Hepatocyte (in vitro differentiated cells): ENCODE results near the gene LTB4R2. TPM values are rescaled to one million over a fixed set of nuclear protein-coding genes. Genes with fewer than 3 reads are reported as not detected.
"Not testable (repeated sequence)": the region's sequence is repeated elsewhere in the genome, so short reads cannot be mapped to it uniquely, and the experiment has no call there.

ENCODE experiments used
- DNase-seq: peaks from one replicate; pipeline ENCODE4 v3.0.0-alpha.2; 2016; ENCODE audit warnings: low spot score
- H2AFZ ChIP-seq: fragments of 200-600 bp; sonication (generic); 2 replicates; pipeline ENCODE4 v1.6.0; 2016; ENCODE audit warnings: antibody characterized with exemption, mild to moderate bottlenecking
- H3K27ac ChIP-seq: fragments of 200-600 bp; sonication (generic); 2 replicates; pipeline ENCODE4 v1.5.1; 2016; ENCODE audit warnings: mild to moderate bottlenecking
- H3K27me3 ChIP-seq: fragments of 200-600 bp; sonication (generic); 2 replicates; pipeline ENCODE4 v1.6.1; 2016
- H3K36me3 ChIP-seq: fragments of 200-600 bp; sonication (generic); replicated peaks from 2 replicates; pipeline ENCODE4 v1.5.1; 2016; ENCODE audit warnings: low read depth; ENCODE audit not compliant: insufficient read depth
- H3K4me1 ChIP-seq: fragments of 200-600 bp; sonication (generic); 2 replicates; pipeline ENCODE4 v1.5.1; 2016; ENCODE audit warnings: mild to moderate bottlenecking, moderate library complexity; ENCODE audit not compliant: insufficient read depth
- H3K4me2 ChIP-seq: fragments of 200-600 bp; sonication (generic); 2 replicates; pipeline ENCODE4 v1.6.0; 2016
- H3K4me3 ChIP-seq: fragments of 200-600 bp; sonication (generic); 2 replicates; pipeline ENCODE4 v1.5.1; 2016; ENCODE audit warnings: mild to moderate bottlenecking
- H3K79me2 ChIP-seq: fragments of 200-600 bp; sonication (generic); 2 replicates; pipeline ENCODE4 v1.6.0; 2017; ENCODE audit warnings: mild to moderate bottlenecking
- H3K9me2 ChIP-seq: fragments of 200-600 bp; sonication (generic); replicated peaks from 2 replicates; pipeline ENCODE4 v1.6.0; 2017; ENCODE audit warnings: mild to moderate bottlenecking; ENCODE audit not compliant: insufficient read depth
- H3K9me3 ChIP-seq: fragments of 200-600 bp; sonication (generic); 2 replicates; pipeline ENCODE4 v1.5.1; 2016; ENCODE audit warnings: low read depth, mild to moderate bottlenecking
- H4K20me1 ChIP-seq: fragments of 200-600 bp; sonication (generic); 2 replicates; pipeline ENCODE4 v1.6.0; 2016; ENCODE audit warnings: mild to moderate bottlenecking; ENCODE audit not compliant: insufficient read depth, poor library complexity, severe bottlenecking
- CTCF ChIP-seq: fragments of 200-600 bp; sonication (generic); IDR thresholded peaks from 2 replicates; pipeline ENCODE4 v1.5.1; 2016; ENCODE audit warnings: antibody characterized with exemption, mild to moderate bottlenecking; ENCODE audit not compliant: poor library complexity
- EZH2 ChIP-seq: fragments of 200-600 bp; sonication (generic); IDR thresholded peaks from 2 replicates; pipeline ENCODE4 v1.6.1; 2016; ENCODE audit warnings: antibody characterized with exemption, mild to moderate bottlenecking, borderline replicate concordance
- EZH2phosphoT487 ChIP-seq: fragments of 200-600 bp; sonication (generic); IDR thresholded peaks from one replicate; pipeline ENCODE4 v1.6.1; 2018; ENCODE audit warnings: antibody characterized with exemption, mild to moderate bottlenecking, low read depth, moderate library complexity; ENCODE audit not compliant: unreplicated experiment, severe bottlenecking
- WGBS: methylation state at CpG from one replicate; pipeline ENCODE4 v1.1.6; 2016; ENCODE audit warnings: low lambda C conversion rate; ENCODE audit errors: missing lambda C conversion rate; 5-methylcytosine and 5-hydroxymethylcytosine counted together
- polyA plus RNA-seq: library from polyadenylated mRNA; unstranded; fragments of >200 nt; fragmentation: Nextera tagmentation; extraction: Ambion mirVana; gene quantifications from 2 replicates; pipeline ENCODE4 v1.2.1, GENCODE V29; 2016
- total RNA-seq: library from RNA; depleted of rRNA; stranded (reverse); fragments of >200 nt; gene quantifications from 2 replicates; pipeline ENCODE4 v1.2.3, GENCODE V29; 2014

LTB4R2 gene
- total and polyA plus RNA-seq, 2 experiments from 2014 or later: 0.92 to 3.6 TPM

- Histone ChIP-seq H4K20me1 (no peaks in the 10 kb centered on the region), H3K4me3 (no peak overlapping the region), H2AFZ (no peak overlapping the region), H3K27ac (peak overlapping the region; percentile 65), H3K36me3 (no peaks in the 10 kb centered on the region), H3K9me3 (no peaks in the 10 kb centered on the region), H3K4me1 (no peaks in the 10 kb centered on the region), H3K79me2 (no peaks in the 10 kb centered on the region), H3K27me3 (peaks cover 2% of the 10 kb centered on the region), H3K9me2 (no peaks in the 10 kb centered on the region), H3K4me2 (peak overlapping the region; percentile 14)
- DNase-seq: peak; percentile 53
- WGBS: 60% methylated on average over 5 of the region's 5 CpGs
- TF ChIP-seq CTCF: no peak
- no peak for TF ChIP-seq EZH2phosphoT487
- no peak for TF ChIP-seq EZH2
These were observed 43.9 kb downstream of the LTB4R2 start for GRCh38 chr14:24353559-24354481.

GRCh38 chr14:24354482-24354825 lies 44.5 kb downstream of the LTB4R2 start:
- not testable (repeated sequence) for H3K4me3 ChIP-seq, DNase-seq, H3K79me2 ChIP-seq, H3K9me2 ChIP-seq, H2AFZ ChIP-seq, H3K4me1 ChIP-seq, H3K9me3 ChIP-seq, H4K20me1 ChIP-seq, H3K27me3 ChIP-seq, H3K4me2 ChIP-seq, H3K36me3 ChIP-seq
- peak overlapping the region; percentile 39 for H3K27ac ChIP-seq
- WGBS: 83% methylated on average over 3 of the region's 3 CpGs

GRCh38 chr14:24355009-24355408 lies 45.1 kb downstream of the LTB4R2 start:
- TF ChIP-seq EZH2 (no peak), EZH2phosphoT487 (no peak), CTCF (no peak)
- Histone ChIP-seq H2AFZ (no peak overlapping the region), H3K9me3 (no peaks in the 10 kb centered on the region), H3K4me3 (no peak overlapping the region), H4K20me1 (no peaks in the 10 kb centered on the region), H3K9me2 (no peaks in the 10 kb centered on the region), H3K27me3 (no peaks in the 10 kb centered on the region), H3K4me2 (no peak overlapping the region), H3K27ac (no peak overlapping the region), H3K79me2 (no peaks in the 10 kb centered on the region), H3K4me1 (no peaks in the 10 kb centered on the region), H3K36me3 (no peaks in the 10 kb centered on the region)
- WGBS: 91% methylated on average over 7 of the region's 7 CpGs
- no peak for DNase-seq

- no peaks in the 10 kb centered on the region for H4K20me1 ChIP-seq
- no peaks in the 10 kb centered on the region for H3K36me3 ChIP-seq
- H3K27ac ChIP-seq: no peak overlapping the region
- H3K4me2 ChIP-seq: no peak overlapping the region
- no peaks in the 10 kb centered on the region for H3K4me1 ChIP-seq
- H3K4me3 ChIP-seq: no peak overlapping the region
- TF ChIP-seq EZH2phosphoT487 (no peak), CTCF (no peak), EZH2 (no peak)
- no peak overlapping the region for H2AFZ ChIP-seq
- H3K27me3 ChIP-seq: no peaks in the 10 kb centered on the region
- DNase-seq: no peak
- 88% methylated on average over 4 of the region's 4 CpGs for WGBS
- no peaks in the 10 kb centered on the region for H3K79me2 ChIP-seq
- no peaks in the 10 kb centered on the region for H3K9me3 ChIP-seq
- no peaks in the 10 kb centered on the region for H3K9me2 ChIP-seq
These were observed 46.3 kb downstream of the LTB4R2 start for GRCh38 chr14:24356208-24356607.
